ENCODE data around the gene APOO.

GRCh38 chrX:23937100-23937499 is 29.4 kb upstream of the APOO start:
- no peak for TF ChIP-seq CTCF (IDR thresholded peaks at IDR 0.05)
- TF ChIP-seq POLR2A (IDR thresholded peaks at IDR 0.05), result no peak
